Mesendoderm (in vitro differentiated cells): ENCODE measurements around the gene SEPTIN7.
A peak's percentile ranks its signal among the peaks of the same experiment; 100 is the strongest.
"Not testable (repeated sequence)": the region's sequence is repeated elsewhere in the genome, so short reads cannot be mapped to it uniquely, and the experiment has no call there.

Source experiments
- DNase-seq: peaks from one replicate; pipeline ENCODE4 v3.0.0; 2013
- H2AK5ac ChIP-seq: 2 replicates; pipeline ENCODE4 v1.6.1; 2013; ENCODE audit warnings: low read length, inconsistent platforms
- H2BK120ac ChIP-seq: 2 replicates; pipeline ENCODE4 v1.6.1; 2013; ENCODE audit warnings: low read depth, mild to moderate bottlenecking, low read length, moderate library complexity, mixed read lengths
- H2BK15ac ChIP-seq: replicated peaks from 2 replicates; pipeline ENCODE4 v1.6.1; 2013; ENCODE audit warnings: low read depth, mild to moderate bottlenecking, moderate library complexity
- H2BK5ac ChIP-seq: 2 replicates; pipeline ENCODE4 v1.6.1; 2013; ENCODE audit warnings: low read length, inconsistent platforms
- H3K18ac ChIP-seq: 2 replicates; pipeline ENCODE4 v1.6.1; 2013; ENCODE audit warnings: mild to moderate bottlenecking, low read length, mixed read lengths
- H3K23ac ChIP-seq: one replicate; pipeline ENCODE4 v1.6.1; 2013; ENCODE audit warnings: low read length
- H3K27ac ChIP-seq: 2 replicates; pipeline ENCODE4 v1.5.1; 2013; ENCODE audit warnings: low read depth, mild to moderate bottlenecking, inconsistent platforms, low read length, moderate library complexity
- H3K27me3 ChIP-seq: 2 replicates; pipeline ENCODE4 v1.6.1; 2013; ENCODE audit warnings: low read length, control low read depth, mild to moderate bottlenecking, inconsistent platforms; ENCODE audit not compliant: insufficient read depth, poor library complexity
- H3K36me3 ChIP-seq: 2 replicates; pipeline ENCODE4 v1.6.1; 2013; ENCODE audit warnings: low read length, inconsistent platforms; ENCODE audit not compliant: control insufficient read depth, insufficient read depth
- H3K4ac ChIP-seq: one replicate; pipeline ENCODE4 v1.6.1; 2013; ENCODE audit warnings: low read depth, mild to moderate bottlenecking, low read length, moderate library complexity
- H3K4me1 ChIP-seq: 2 replicates; pipeline ENCODE4 v1.6.1; 2013; ENCODE audit warnings: low read depth, low read length, inconsistent platforms; ENCODE audit not compliant: control insufficient read depth
- H3K4me2 ChIP-seq: 2 replicates; pipeline ENCODE4 v1.6.1; 2013; ENCODE audit warnings: low read length
- H3K4me3 ChIP-seq: 2 replicates; pipeline ENCODE4 v1.5.1; 2013; ENCODE audit warnings: mild to moderate bottlenecking, low read length
- H3K56ac ChIP-seq: one replicate; pipeline ENCODE4 v1.6.1; 2013; ENCODE audit warnings: low read length
- H3K79me1 ChIP-seq: 2 replicates; pipeline ENCODE4 v1.6.1; 2013; ENCODE audit warnings: low read length, inconsistent platforms
- H3K79me2 ChIP-seq: 2 replicates; pipeline ENCODE4 v1.6.1; 2013; ENCODE audit warnings: mild to moderate bottlenecking, low read length; ENCODE audit not compliant: control insufficient read depth, insufficient read depth
- H3K9ac ChIP-seq: 2 replicates; pipeline ENCODE4 v1.6.1; 2013; ENCODE audit warnings: low read length, inconsistent platforms
- H4K5ac ChIP-seq: one replicate; pipeline ENCODE4 v1.6.1; 2013; ENCODE audit warnings: low read length
- H4K8ac ChIP-seq: one replicate; pipeline ENCODE4 v1.6.1; 2013; ENCODE audit warnings: low read depth, mild to moderate bottlenecking, control low read depth, low read length, moderate library complexity
- WGBS: extraction: QIAGEN DNeasy Blood & Tissue Kit; methylation state at CpG from one replicate; pipeline ENCODE4 v1.1.7; 2013; ENCODE audit warnings: low lambda C conversion rate, missing lambda C conversion rate; ENCODE audit not compliant: insufficient coverage; ENCODE audit errors: extremely low coverage; 5-methylcytosine and 5-hydroxymethylcytosine counted together

The SEPTIN7 gene

GRCh38 chr7:35756453-35756852 is 44.4 kb upstream of the SEPTIN7 start:
- H3K79me1 ChIP-seq, H3K79me2 ChIP-seq, H3K4ac ChIP-seq, H2BK120ac ChIP-seq, H3K56ac ChIP-seq, H4K5ac ChIP-seq, DNase-seq, H2BK15ac ChIP-seq, H3K4me1 ChIP-seq, H2AK5ac ChIP-seq, H3K27me3 ChIP-seq, H3K9ac ChIP-seq, H3K4me3 ChIP-seq, H2BK5ac ChIP-seq, H4K8ac ChIP-seq, H3K4me2 ChIP-seq, H3K27ac ChIP-seq, H3K23ac ChIP-seq, H3K36me3 ChIP-seq, H3K18ac ChIP-seq: not testable (repeated sequence)
- WGBS, result no CpG with 5 or more reads among the region's 2 CpGs

GRCh38 chr7:35757574-35757973 is 43.3 kb upstream of the SEPTIN7 start:
- no peaks in the 10 kb centered on the region for H3K27me3 ChIP-seq
- no peak overlapping the region for H3K23ac ChIP-seq
- H4K8ac ChIP-seq, result no peak overlapping the region
- no peak overlapping the region for H3K18ac ChIP-seq
- no peak overlapping the region for H3K4me2 ChIP-seq
- no peaks in the 10 kb centered on the region for H3K4me1 ChIP-seq
- H2BK120ac ChIP-seq, result no peak overlapping the region
- H3K4ac ChIP-seq, result no peak overlapping the region
- no peak overlapping the region for H3K56ac ChIP-seq
- H2BK5ac ChIP-seq, result no peak overlapping the region
- no peak overlapping the region for H3K4me3 ChIP-seq
- H4K5ac ChIP-seq, result no peak overlapping the region
- no peaks in the 10 kb centered on the region for H3K79me2 ChIP-seq
- H2AK5ac ChIP-seq, result no peak overlapping the region
- DNase-seq, result no peak
- no CpG with 5 or more reads among the region's 3 CpGs for WGBS
- H3K79me1 ChIP-seq, result no peaks in the 10 kb centered on the region
- H3K9ac ChIP-seq, result no peak overlapping the region
- H3K36me3 ChIP-seq, result no peaks in the 10 kb centered on the region
- peak overlapping the region; percentile 64 for H2BK15ac ChIP-seq
- H3K27ac ChIP-seq, result no peak overlapping the region

GRCh38 chr7:35758421-35758820 is 42.4 kb upstream of the SEPTIN7 start:
- Histone ChIP-seq H3K4me1 (no peaks in the 10 kb centered on the region), H3K27me3 (no peaks in the 10 kb centered on the region), H3K4me2 (no peak overlapping the region), H2BK5ac (no peak overlapping the region), H3K79me2 (no peaks in the 10 kb centered on the region), H4K8ac (no peak overlapping the region), H3K36me3 (no peaks in the 10 kb centered on the region), H4K5ac (no peak overlapping the region), H3K18ac (no peak overlapping the region), H2AK5ac (no peak overlapping the region), H3K23ac (no peak overlapping the region), H3K4ac (no peak overlapping the region), H3K79me1 (no peaks in the 10 kb centered on the region), H3K9ac (no peak overlapping the region), H2BK15ac (no peak overlapping the region), H3K27ac (no peak overlapping the region), H3K4me3 (no peak overlapping the region), H2BK120ac (no peak overlapping the region), H3K56ac (no peak overlapping the region)
- no CpG with 5 or more reads among the region's 2 CpGs for WGBS
- peak; percentile 91 for DNase-seq

- Histone ChIP-seq H3K23ac (no peak overlapping the region), H2BK15ac (no peak overlapping the region), H3K27me3 (no peaks in the 10 kb centered on the region), H3K4me3 (no peak overlapping the region), H3K18ac (no peak overlapping the region), H3K56ac (no peak overlapping the region), H3K4me1 (no peaks in the 10 kb centered on the region), H2BK120ac (no peak overlapping the region), H3K36me3 (no peaks in the 10 kb centered on the region), H3K79me1 (no peaks in the 10 kb centered on the region), H3K9ac (no peak overlapping the region), H3K27ac (no peak overlapping the region), H4K8ac (no peak overlapping the region), H2AK5ac (no peak overlapping the region), H3K4ac (no peak overlapping the region), H2BK5ac (no peak overlapping the region), H4K5ac (no peak overlapping the region), H3K4me2 (no peak overlapping the region), H3K79me2 (no peaks in the 10 kb centered on the region)
- 100% methylated on average over 3 of the region's 7 CpGs for WGBS
- no peak for DNase-seq
Observed at GRCh38 chr7:35760143-35760745, 40.6 kb upstream of the SEPTIN7 start.

- Histone ChIP-seq H3K27ac (no peak overlapping the region), H3K4me1 (no peaks in the 10 kb centered on the region), H3K27me3 (no peaks in the 10 kb centered on the region), H2AK5ac (no peak overlapping the region), H3K23ac (no peak overlapping the region), H4K5ac (no peak overlapping the region), H3K4ac (no peak overlapping the region), H2BK15ac (no peak overlapping the region), H3K56ac (no peak overlapping the region), H3K18ac (no peak overlapping the region), H4K8ac (no peak overlapping the region), H3K4me2 (no peak overlapping the region), H2BK120ac (no peak overlapping the region), H3K36me3 (no peaks in the 10 kb centered on the region), H3K4me3 (no peak overlapping the region), H3K9ac (no peak overlapping the region), H3K79me2 (no peaks in the 10 kb centered on the region), H2BK5ac (no peak overlapping the region), H3K79me1 (no peaks in the 10 kb centered on the region)
- no peak for DNase-seq
- no CpG with 5 or more reads among the region's 4 CpGs for WGBS
Observed at GRCh38 chr7:35761871-35762677, 38.8 kb upstream of the SEPTIN7 start.
